ENCODE measurements around the gene KBTBD2.
"Not testable (repeated sequence)": the region's sequence is repeated elsewhere in the genome, so short reads cannot be mapped to it uniquely, and the experiment has no call there.

KBTBD2 gene

GRCh38 chr7:32857063-32857462 lies 34.5 kb downstream of the KBTBD2 start:
- in situ Hi-C loops (cut with MboI; ENCODE audit: low sequenced_read_pairs), result not testable (repeated sequence)

DNA sequence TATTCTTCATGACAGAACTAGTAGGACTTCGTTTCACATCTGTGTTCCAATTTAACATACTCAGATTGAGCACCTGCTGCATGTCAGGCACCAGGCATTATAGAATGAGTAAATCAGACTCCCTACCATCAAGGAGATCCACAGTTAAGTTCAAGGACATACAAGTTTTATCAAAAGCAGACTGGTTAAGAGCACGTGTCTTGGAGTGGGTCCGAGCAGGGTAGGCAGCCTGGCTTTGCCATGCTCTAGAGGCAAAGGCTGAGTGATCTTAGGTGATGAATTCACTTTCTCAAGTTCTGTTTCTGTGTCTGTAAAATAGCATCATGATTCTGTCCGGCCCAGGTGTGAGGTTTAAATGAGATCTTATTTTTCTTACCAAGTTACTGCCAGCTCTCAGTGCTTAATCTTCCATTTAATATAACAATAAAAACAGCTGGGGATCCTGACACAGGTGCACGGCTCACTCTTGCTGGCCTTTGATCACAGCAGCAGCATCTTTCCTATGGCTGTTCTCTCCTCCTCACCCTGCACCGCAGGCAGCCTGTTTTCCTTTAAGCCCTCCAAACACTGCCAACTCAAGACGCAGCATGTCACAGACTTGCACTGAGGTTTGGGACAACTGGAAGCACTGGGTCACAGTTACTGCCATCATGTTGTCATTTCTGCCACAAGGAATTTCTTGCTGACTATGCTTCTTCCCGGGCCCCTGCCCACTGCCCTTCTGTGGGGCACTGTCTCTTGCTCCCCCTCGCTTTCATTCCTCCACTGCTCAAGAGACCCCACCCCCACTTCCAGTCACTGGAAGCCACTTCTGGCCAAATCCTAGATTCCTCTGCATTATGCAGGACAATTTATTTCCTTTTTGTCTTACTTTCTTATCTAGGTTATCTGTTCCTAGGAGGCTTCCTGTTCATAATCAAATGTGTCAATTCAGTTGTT lies 35.5 kb downstream of the KBTBD2 start:
- in situ Hi-C loops (cut with MboI; ENCODE audit: low sequenced_read_pairs), result not testable (repeated sequence)

DNA sequence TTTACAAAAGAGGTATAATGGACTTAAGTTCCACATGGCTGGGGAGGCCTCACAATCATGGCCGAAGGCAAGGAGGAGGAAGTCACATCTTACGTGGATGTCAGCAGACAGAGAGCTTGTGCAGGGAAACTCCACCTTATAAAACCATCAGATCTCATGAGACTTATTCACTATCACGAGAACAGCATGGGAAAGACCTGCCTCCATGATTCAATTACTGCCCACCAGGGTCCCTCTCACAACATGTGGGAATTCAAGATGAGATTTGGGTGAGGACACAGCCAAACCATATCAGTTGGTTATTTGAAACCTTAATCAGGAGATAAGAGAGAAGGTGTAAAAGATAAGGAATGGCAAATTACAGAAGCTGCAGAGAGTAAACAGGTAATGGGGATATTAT lies 40.9 kb downstream of the KBTBD2 start:
- in situ Hi-C loops (cut with MboI; ENCODE audit: low sequenced_read_pairs), result not testable (repeated sequence)

DNA sequence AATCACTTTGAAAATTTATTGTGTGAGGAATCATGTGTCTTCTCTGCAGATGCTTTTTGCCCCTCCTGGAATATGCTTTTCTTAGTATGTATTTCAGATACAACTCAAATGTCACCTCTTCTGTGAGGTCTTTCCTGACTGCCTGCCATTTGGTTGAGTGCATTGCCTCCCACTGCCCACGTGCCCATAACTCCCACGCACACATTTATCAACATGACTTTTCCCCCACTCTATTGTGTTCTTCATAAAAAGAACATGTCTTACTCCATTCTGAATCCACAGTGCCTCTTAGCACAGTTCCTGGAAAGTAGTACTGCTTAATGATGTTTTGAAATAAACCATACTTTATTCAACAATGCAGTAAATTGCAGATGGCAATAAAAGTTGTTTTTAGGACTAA lies 42.9 kb downstream of the KBTBD2 start:
- in situ Hi-C loops (cut with MboI; ENCODE audit: low sequenced_read_pairs), result not testable (repeated sequence)

GRCh38 chr7:32846630-32847225 lies 44.8 kb downstream of the KBTBD2 start:
- in situ Hi-C loops (cut with MboI; ENCODE audit: low sequenced_read_pairs), result no loop called here

GRCh38 chr7:32844748-32845147 lies 46.8 kb downstream of the KBTBD2 start:
- in situ Hi-C loops (cut with MboI; ENCODE audit: low sequenced_read_pairs), result not testable (repeated sequence)

DNA sequence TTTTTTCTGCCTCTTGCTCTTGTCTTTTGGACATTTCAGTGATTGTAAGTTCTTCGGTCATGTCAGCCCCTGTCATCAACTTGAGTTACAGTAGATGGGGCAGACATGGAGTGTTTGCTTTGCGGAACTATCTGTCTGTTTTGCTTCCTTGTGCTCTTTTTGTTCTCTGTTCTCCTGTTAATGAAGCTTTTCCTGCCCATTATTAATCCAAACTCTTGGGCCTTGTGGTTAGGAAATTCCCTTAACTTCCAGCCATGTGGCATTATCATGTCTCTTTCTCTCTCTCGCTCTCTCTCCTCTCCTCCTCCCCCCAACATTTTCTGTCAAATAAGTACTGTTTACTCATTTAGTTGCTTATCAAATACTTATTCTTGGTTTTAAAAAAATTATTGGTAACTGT lies 47.8 kb downstream of the KBTBD2 start:
- in situ Hi-C loops (cut with MboI; ENCODE audit: low sequenced_read_pairs), result not testable (repeated sequence)

- in situ Hi-C loops (cut with MboI; ENCODE audit: low sequenced_read_pairs), result not testable (repeated sequence)
These were observed 51.7 kb downstream of the KBTBD2 start for GRCh38 chr7:32839846-32840245.

GRCh38 chr7:32828996-32829752 lies 62.4 kb downstream of the KBTBD2 start:
- in situ Hi-C loops (cut with MboI; ENCODE audit: low sequenced_read_pairs), result not testable (repeated sequence)

Measured in hTERT RPE-1 (cell line).